ENCODE results near the gene JPH4. TPM values are rescaled to one million over a fixed set of nuclear protein-coding genes. Genes with fewer than 3 reads are reported as not detected.

The JPH4 gene
- total RNA-seq, 2 donors from 2014 or later: 1.3 TPM; not detected in 1

DNA sequence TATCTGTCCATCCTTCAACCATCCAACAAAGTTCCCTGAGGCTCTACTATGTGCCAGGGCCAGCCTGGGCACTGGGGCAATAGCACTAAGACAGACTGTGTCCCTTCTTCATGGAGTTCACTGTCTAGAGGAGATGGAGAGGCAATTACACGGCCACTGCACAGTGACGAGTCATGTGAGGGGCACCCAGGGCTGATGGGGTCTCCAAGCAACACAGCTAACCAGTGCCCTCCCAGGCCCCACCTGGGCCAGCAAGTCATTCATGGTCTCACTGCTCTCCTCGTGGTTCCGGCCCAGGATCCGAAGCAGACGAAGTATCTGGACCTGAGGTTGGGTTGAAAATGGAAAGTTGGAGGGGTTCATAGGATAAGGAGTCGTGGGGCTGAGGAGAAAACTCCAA is 13.7 kb downstream of the JPH4 start:
- DNase-seq (ENCODE audit: low spot score): no peak
- no peak overlapping the region for H3K27ac ChIP-seq
- TF ChIP-seq, protein P1, sequence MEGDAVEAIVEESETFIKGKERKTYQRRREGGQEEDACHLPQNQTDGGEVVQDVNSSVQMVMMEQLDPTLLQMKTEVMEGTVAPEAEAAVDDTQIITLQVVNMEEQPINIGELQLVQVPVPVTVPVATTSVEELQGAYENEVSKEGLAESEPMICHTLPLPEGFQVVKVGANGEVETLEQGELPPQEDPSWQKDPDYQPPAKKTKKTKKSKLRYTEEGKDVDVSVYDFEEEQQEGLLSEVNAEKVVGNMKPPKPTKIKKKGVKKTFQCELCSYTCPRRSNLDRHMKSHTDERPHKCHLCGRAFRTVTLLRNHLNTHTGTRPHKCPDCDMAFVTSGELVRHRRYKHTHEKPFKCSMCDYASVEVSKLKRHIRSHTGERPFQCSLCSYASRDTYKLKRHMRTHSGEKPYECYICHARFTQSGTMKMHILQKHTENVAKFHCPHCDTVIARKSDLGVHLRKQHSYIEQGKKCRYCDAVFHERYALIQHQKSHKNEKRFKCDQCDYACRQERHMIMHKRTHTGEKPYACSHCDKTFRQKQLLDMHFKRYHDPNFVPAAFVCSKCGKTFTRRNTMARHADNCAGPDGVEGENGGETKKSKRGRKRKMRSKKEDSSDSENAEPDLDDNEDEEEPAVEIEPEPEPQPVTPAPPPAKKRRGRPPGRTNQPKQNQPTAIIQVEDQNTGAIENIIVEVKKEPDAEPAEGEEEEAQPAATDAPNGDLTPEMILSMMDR (IDR thresholded peaks at IDR 0.05): no peak

DNA sequence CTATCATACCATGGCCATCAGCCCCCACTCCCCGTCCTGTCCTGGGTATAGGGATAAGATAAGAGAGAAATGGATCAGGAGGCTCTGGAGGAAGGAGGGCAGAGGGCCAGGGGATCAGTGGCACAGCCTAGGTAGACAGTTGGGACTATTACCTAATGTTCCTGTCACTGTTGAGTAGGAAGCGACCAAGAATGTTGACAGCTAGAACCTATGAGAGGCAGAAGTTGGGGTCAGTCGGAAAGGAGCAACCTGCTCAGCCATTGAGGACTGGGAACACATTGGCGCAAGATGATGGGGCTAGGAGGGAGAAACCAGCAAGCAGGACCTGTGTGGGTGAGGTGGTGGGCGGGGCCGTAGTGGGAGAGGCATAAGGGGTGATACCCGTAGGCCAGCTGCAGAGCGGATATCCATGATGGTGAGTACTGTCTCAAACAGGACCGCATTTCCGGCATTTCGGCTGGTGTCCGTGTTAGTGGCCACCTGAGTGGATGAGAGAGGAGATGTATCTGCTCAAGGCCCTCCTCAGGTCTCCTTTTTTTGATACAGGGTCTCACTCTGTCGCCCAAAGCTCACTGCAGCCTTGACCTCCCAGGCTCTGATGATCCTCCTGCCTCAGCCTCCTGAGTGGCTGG is 14.3 kb downstream of the JPH4 start:
- peaks cover 0 to 15% of the 10 kb centered on the region in 2 donors for H3K4me1 ChIP-seq (ENCODE audit: control insufficient read depth in 1 of 2, low read depth in 2 of 2)
- ATAC-seq (ENCODE audit: insufficient number of reproducible peaks, low FRiP score, low read depth): no peak
- TF ChIP-seq, protein P1 (IDR thresholded peaks at IDR 0.05): no peak
- H3K9me3 ChIP-seq: no peaks in the 10 kb centered on the region
- no peak overlapping the region for H3K4me3 ChIP-seq
- no peak for DNase-seq (ENCODE audit: low spot score)
- no peak overlapping the region for H3K27ac ChIP-seq
- no peaks in the 10 kb centered on the region for H3K36me3 ChIP-seq
- H3K27me3 ChIP-seq (replicated peaks; ENCODE audit: insufficient read depth): no peaks in the 10 kb centered on the region

More for the DNA sequence above, 13.7 kb downstream of the JPH4 start:
- ATAC-seq (ENCODE audit: insufficient number of reproducible peaks, low FRiP score, low read depth): no peak
- peaks cover 0 to 15% of the 10 kb centered on the region in 2 donors for H3K4me1 ChIP-seq (ENCODE audit: control insufficient read depth in 1 of 2, low read depth in 2 of 2)
- H3K27me3 ChIP-seq (replicated peaks; ENCODE audit: insufficient read depth): no peaks in the 10 kb centered on the region
- no peaks in the 10 kb centered on the region for H3K36me3 ChIP-seq
- no peak overlapping the region for H3K4me3 ChIP-seq
- H3K9me3 ChIP-seq: no peaks in the 10 kb centered on the region

DNA sequence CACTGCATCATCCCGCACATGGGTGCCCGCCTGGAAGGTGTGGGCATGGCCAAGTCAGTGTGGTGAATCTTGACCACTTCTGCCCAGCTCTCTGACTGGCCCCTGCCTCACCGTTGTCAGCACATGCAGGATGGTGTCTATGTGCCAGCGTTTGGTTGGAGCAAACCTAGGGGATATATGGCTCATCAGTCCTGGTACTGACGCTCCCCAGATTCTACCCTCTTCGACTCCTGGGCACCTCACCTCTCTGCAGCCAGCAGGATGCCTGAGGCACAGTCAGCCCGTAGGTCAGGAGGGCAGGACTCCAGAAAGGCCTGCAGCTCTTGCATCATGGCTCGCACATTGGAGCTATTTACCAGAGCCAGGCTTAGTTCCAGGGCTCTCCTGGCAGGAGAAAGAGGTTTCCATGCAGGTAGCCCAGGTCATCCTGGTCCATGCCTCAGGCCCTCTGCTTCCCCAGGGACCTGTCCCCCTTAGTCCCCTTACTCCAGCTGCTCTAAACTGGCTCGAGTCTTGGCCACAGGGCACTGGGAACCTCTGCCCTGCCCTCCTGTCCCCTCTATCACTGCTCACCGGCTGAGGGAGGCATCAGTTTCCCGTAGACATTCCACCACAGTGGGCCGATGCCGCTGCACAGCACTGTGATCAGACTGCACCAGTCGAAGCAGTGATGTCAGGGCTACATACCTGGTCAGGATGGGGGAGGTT is 15.0 kb downstream of the JPH4 start:
- Histone ChIP-seq H3K4me3 (no peak overlapping the region), H3K9me3 (no peaks in the 10 kb centered on the region), H3K27ac (no peak overlapping the region), H3K27me3 (replicated peaks; ENCODE audit: insufficient read depth) (no peaks in the 10 kb centered on the region), H3K4me1 (ENCODE audit: control insufficient read depth in 1 of 2, low read depth in 2 of 2) (peaks cover 0 to 15% of the 10 kb centered on the region in 2 donors), H3K36me3 (peaks cover 6% of the 10 kb centered on the region)
- DNase-seq (ENCODE audit: low spot score) (no peak), ATAC-seq (ENCODE audit: insufficient number of reproducible peaks, low FRiP score, low read depth) (no peak)
- TF ChIP-seq, protein P1 (IDR thresholded peaks at IDR 0.05): no peak

DNA sequence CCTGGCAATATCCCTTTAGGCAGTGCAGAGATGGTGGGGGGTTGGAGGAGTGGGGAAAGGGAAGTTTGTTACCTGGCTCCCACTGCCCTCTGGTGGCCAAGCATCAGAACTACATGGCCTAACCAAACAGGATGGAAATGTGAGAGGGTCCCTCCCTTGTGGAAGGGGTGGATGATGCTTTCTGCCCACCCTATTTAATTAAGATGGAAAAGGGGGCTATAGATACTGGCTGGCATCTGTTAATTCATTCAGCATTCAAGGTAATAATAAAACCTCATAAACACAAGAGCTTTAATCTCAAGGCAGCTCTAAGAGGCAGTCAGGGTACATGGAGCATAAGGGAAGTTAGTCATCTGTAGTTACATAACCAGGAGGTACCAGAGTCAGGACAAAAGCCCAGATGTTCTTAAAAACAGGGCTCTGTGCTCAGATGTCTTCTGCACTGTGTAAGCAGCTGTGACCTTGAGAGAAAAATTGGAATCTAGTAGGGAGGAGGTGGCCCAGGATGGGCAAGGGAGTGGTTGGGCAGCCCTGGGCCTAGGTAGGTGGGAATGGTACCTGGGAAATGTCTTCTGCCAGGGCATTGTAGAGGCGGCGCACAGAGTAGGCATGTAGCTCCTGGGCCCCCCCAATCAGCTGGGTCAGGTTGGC is 15.6 kb downstream of the JPH4 start:
- H3K27ac ChIP-seq: no peak overlapping the region
- H3K36me3 ChIP-seq: peaks cover 6% of the 10 kb centered on the region
- no peak overlapping the region for H3K4me3 ChIP-seq
- ATAC-seq (ENCODE audit: insufficient number of reproducible peaks, low FRiP score, low read depth) (peak; percentile 34), DNase-seq (ENCODE audit: low spot score) (no peak)
- TF ChIP-seq, protein P1 (IDR thresholded peaks at IDR 0.05): peak; percentile 94
- peaks cover 0 to 15% of the 10 kb centered on the region in 2 donors for H3K4me1 ChIP-seq (ENCODE audit: control insufficient read depth in 1 of 2, low read depth in 2 of 2)
- H3K9me3 ChIP-seq: no peaks in the 10 kb centered on the region
- no peaks in the 10 kb centered on the region for H3K27me3 ChIP-seq (replicated peaks; ENCODE audit: insufficient read depth)
